Thyroid gland (tissue), 4 donors: ENCODE results near the gene MAPK10.

Experiments used
- CTCF ChIP-seq, 6 experiments: fragments of 200-600 bp in 3 of 6; fragments of 450-650 bp in 3 of 6; sonication (generic) in 3 of 6; IDR thresholded peaks; one replicate each; pipeline ENCODE4 v1.5.1; 2016 to 2019; ENCODE audit warnings: antibody characterized with exemption in 6 of 6, mild to moderate bottlenecking in 2 of 6, inconsistent platforms in 1 of 6, moderate library complexity in 1 of 6
- POLR2A ChIP-seq, 2 donors: fragments of 450-650 bp; IDR thresholded peaks; one replicate each; pipeline ENCODE4 v1.6.1; 2017; ENCODE audit warnings: antibody characterized with exemption in 2 of 2, mild to moderate bottlenecking in 2 of 2, moderate library complexity in 1 of 2

GRCh38 chr4:86185659-86186058 lies 174.2 kb downstream of the MAPK10 start:
- TF ChIP-seq CTCF (IDR thresholded peaks at IDR 0.05) (no peak), POLR2A (IDR thresholded peaks at IDR 0.05) (no peak)
